Liver (tissue), 9 donors: ENCODE results near the gene APBB1. TPM values are rescaled to one million over a fixed set of nuclear protein-coding genes. Genes with fewer than 3 reads are reported as not detected.

Experiments used
- DNase-seq: peaks from one replicate; pipeline ENCODE4 v3.0.0-alpha.2; 2017; ENCODE audit warnings: low spot score
- H3K27ac ChIP-seq, 2 donors: one replicate each; pipeline ENCODE4 v1.7.0; 2013; ENCODE audit warnings: inconsistent platforms in 2 of 2, low read length in 2 of 2, control low read depth in 1 of 2, low read depth in 1 of 2, mild to moderate bottlenecking in 1 of 2
- H3K27me3 ChIP-seq, 4 donors: one replicate each; pipeline versions ENCODE4 v1.6.1 to v1.7.0; 2013; ENCODE audit warnings: low read length in 3 of 4, inconsistent platforms in 1 of 4, mild to moderate bottlenecking in 1 of 4, moderate library complexity in 1 of 4; ENCODE audit not compliant: control insufficient read depth in 4 of 4, insufficient read depth in 4 of 4
- H3K36me3 ChIP-seq, 4 donors: one replicate each; pipeline versions ENCODE4 v1.6.1 to v1.7.0; 2013; ENCODE audit warnings: low read length in 3 of 4, mild to moderate bottlenecking in 3 of 4, low read depth in 1 of 4, moderate library complexity in 1 of 4; ENCODE audit not compliant: control insufficient read depth in 4 of 4, insufficient read depth in 3 of 4
- H3K4me1 ChIP-seq, 4 donors: one replicate each; pipeline versions ENCODE4 v1.6.1 to v1.7.0; 2013; ENCODE audit warnings: low read length in 3 of 4, mild to moderate bottlenecking in 3 of 4, moderate library complexity in 1 of 4; ENCODE audit not compliant: control insufficient read depth in 4 of 4, insufficient read depth in 4 of 4
- H3K4me3 ChIP-seq, 3 donors: one replicate each; pipeline versions ENCODE4 v1.6.1 to v1.7.0; 2013; ENCODE audit warnings: low read length in 3 of 3, control low read depth in 1 of 3, low read depth in 1 of 3, mild to moderate bottlenecking in 1 of 3
- H3K9ac ChIP-seq, 2 donors: one replicate each; pipeline ENCODE4 v1.7.0; 2013; ENCODE audit warnings: low read length in 2 of 2, mild to moderate bottlenecking in 2 of 2, moderate library complexity in 2 of 2, control low read depth in 1 of 2, low read depth in 1 of 2
- H3K9me3 ChIP-seq, 4 donors: one replicate each; pipeline versions ENCODE4 v1.6.1 to v1.7.0; 2013; ENCODE audit warnings: low read length in 3 of 4; ENCODE audit not compliant: control insufficient read depth in 4 of 4
- ATF3 ChIP-seq: IDR thresholded peaks from 2 replicates; pipeline ENCODE4 v1.6.1; 2016; ENCODE audit warnings: antibody characterized with exemption
- CTCF ChIP-seq: fragments of 150-350 bp; IDR thresholded peaks from 2 replicates; pipeline ENCODE4 v1.5.1; 2017; ENCODE audit warnings: improper control_type of control experiment, low read depth, low read length; ENCODE audit not compliant: missing input control
- EGR1 ChIP-seq, 2 donors: IDR thresholded peaks; 2 replicates each; pipeline ENCODE4 v1.6.1; 2016 to 2018; ENCODE audit warnings: antibody characterized with exemption in 2 of 2, low read depth in 2 of 2
- FOXA1 ChIP-seq: IDR thresholded peaks from 2 replicates; pipeline ENCODE4 v1.6.1; 2016; ENCODE audit warnings: antibody characterized with exemption
- FOXA2 ChIP-seq: IDR thresholded peaks from 2 replicates; pipeline ENCODE4 v1.6.1; 2016; ENCODE audit warnings: antibody characterized with exemption
- HNF4A ChIP-seq, 2 donors: conservative IDR thresholded peaks; 2 replicates each; pipeline ENCODE4 v1.6.1; 2016; ENCODE audit warnings: antibody characterized with exemption in 2 of 2, mild to moderate bottlenecking in 2 of 2
- HNF4G ChIP-seq: IDR thresholded peaks from 2 replicates; pipeline ENCODE4 v1.6.1; 2016; ENCODE audit warnings: antibody characterized with exemption
- JUND ChIP-seq, 2 donors: IDR thresholded peaks; 2 replicates each; pipeline ENCODE4 v1.6.1; 2016; ENCODE audit warnings: antibody characterized with exemption in 2 of 2
- NR2F2 ChIP-seq: IDR thresholded peaks from 2 replicates; pipeline ENCODE4 v1.6.1; 2016; ENCODE audit warnings: antibody characterized with exemption
- RAD21 ChIP-seq, 2 donors: IDR thresholded peaks; 2 replicates each; pipeline ENCODE4 v1.6.1; 2016; ENCODE audit warnings: antibody characterized with exemption in 2 of 2, mild to moderate bottlenecking in 2 of 2
- RXRA ChIP-seq, 2 donors: IDR thresholded peaks; 2 replicates each; pipeline ENCODE4 v1.6.1; 2017 to 2018; ENCODE audit warnings: antibody characterized with exemption in 2 of 2, mild to moderate bottlenecking in 1 of 2
- SP1 ChIP-seq: IDR thresholded peaks from 2 replicates; pipeline ENCODE4 v1.6.1; 2018; ENCODE audit warnings: antibody characterized with exemption, mild to moderate bottlenecking
- TAF1 ChIP-seq: conservative IDR thresholded peaks from 2 replicates; pipeline ENCODE4 v1.6.1; 2016; ENCODE audit warnings: antibody characterized with exemption, mild to moderate bottlenecking
- YY1 ChIP-seq: IDR thresholded peaks from 2 replicates; pipeline ENCODE4 v1.6.1; 2016; ENCODE audit warnings: antibody characterized with exemption, mild to moderate bottlenecking
- WGBS: extraction: QIAGEN DNeasy Blood & Tissue Kit; methylation state at CpG from one replicate; pipeline ENCODE4 v1.1.7; 2013; 5-methylcytosine and 5-hydroxymethylcytosine counted together
- polyA plus RNA-seq, 2 donors: library from polyadenylated mRNA; stranded (reverse) in 1 of 2; unstranded in 1 of 2; fragments of 200-250 nt in 1 of 2; fragments of >200 nt in 1 of 2; fragmentation: Nextera tagmentation in 1 of 2; extraction: Ambion mirVana in 1 of 2; gene quantifications; one replicate each; pipeline versions ENCODE4 v1.2.1 to v1.2.3, GENCODE V29; 2013 to 2015
- total RNA-seq, 2 donors: library from RNA; depleted of rRNA; stranded (reverse); fragments of >200 nt; gene quantifications; one replicate each; pipeline ENCODE4 v1.2.3, GENCODE V29; 2014
- TF ChIP-seq, protein P1 (sequence below): IDR thresholded peaks from 2 replicates; pipeline ENCODE4 v1.6.1; 2016; ENCODE audit warnings: antibody characterized with exemption, mild to moderate bottlenecking
- TF ChIP-seq, protein P2 (sequence below): IDR thresholded peaks from 2 replicates; pipeline ENCODE4 v1.6.1; 2016; ENCODE audit warnings: antibody characterized with exemption
- TF ChIP-seq, protein P3 (sequence below): IDR thresholded peaks from 2 replicates; pipeline ENCODE4 v1.6.1; 2016; ENCODE audit warnings: antibody characterized with exemption
- donor health status: healthy.
- donor health status: healthy.
- donor health status: healthy.
- donor health status: healthy.
- donor health status: healthy.

Gene APBB1
- total and polyA plus RNA-seq, 4 donors: 2.5 to 8.6 (median 6.3) TPM

GRCh38 chr11:6427516-6427915, 8.6 kb upstream of the APBB1 start (continued):
- no peak for TF ChIP-seq FOXA1
- no peak for TF ChIP-seq TAF1
- TF ChIP-seq CTCF: no peak
- TF ChIP-seq RAD21 (IDR thresholded peaks at IDR 0.05): no peak
- no peak for TF ChIP-seq NR2F2
- TF ChIP-seq YY1: no peak
- no peak for TF ChIP-seq EGR1 (IDR thresholded peaks at IDR 0.05; ENCODE audit: low read depth in 2 of 2)
- no peak for TF ChIP-seq FOXA2
- TF ChIP-seq SP1: no peak

- peaks cover 0 to 12% (median 3%) of the 10 kb centered on the region in 4 donors for H3K4me1 ChIP-seq
- no peaks in the 10 kb centered on the region for H3K27me3 ChIP-seq
- no peaks in the 10 kb centered on the region for H3K36me3 ChIP-seq
- no peak for TF ChIP-seq TAF1
- TF ChIP-seq RAD21 (IDR thresholded peaks at IDR 0.05): no peak
- TF ChIP-seq YY1: no peak
- TF ChIP-seq ATF3: no peak
- no peak for TF ChIP-seq JUND (IDR thresholded peaks at IDR 0.05)
- no peak for TF ChIP-seq EGR1 (IDR thresholded peaks at IDR 0.05; ENCODE audit: low read depth in 2 of 2)
- TF ChIP-seq NR2F2: no peak
- no peak for TF ChIP-seq HNF4A (conservative IDR thresholded peaks at IDR 0.05)
- TF ChIP-seq FOXA1: no peak
- TF ChIP-seq, protein P1, sequence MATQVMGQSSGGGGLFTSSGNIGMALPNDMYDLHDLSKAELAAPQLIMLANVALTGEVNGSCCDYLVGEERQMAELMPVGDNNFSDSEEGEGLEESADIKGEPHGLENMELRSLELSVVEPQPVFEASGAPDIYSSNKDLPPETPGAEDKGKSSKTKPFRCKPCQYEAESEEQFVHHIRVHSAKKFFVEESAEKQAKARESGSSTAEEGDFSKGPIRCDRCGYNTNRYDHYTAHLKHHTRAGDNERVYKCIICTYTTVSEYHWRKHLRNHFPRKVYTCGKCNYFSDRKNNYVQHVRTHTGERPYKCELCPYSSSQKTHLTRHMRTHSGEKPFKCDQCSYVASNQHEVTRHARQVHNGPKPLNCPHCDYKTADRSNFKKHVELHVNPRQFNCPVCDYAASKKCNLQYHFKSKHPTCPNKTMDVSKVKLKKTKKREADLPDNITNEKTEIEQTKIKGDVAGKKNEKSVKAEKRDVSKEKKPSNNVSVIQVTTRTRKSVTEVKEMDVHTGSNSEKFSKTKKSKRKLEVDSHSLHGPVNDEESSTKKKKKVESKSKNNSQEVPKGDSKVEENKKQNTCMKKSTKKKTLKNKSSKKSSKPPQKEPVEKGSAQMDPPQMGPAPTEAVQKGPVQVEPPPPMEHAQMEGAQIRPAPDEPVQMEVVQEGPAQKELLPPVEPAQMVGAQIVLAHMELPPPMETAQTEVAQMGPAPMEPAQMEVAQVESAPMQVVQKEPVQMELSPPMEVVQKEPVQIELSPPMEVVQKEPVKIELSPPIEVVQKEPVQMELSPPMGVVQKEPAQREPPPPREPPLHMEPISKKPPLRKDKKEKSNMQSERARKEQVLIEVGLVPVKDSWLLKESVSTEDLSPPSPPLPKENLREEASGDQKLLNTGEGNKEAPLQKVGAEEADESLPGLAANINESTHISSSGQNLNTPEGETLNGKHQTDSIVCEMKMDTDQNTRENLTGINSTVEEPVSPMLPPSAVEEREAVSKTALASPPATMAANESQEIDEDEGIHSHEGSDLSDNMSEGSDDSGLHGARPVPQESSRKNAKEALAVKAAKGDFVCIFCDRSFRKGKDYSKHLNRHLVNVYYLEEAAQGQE: no peak
- TF ChIP-seq HNF4G: no peak
- TF ChIP-seq RXRA (IDR thresholded peaks at IDR 0.05): no peak
- TF ChIP-seq, protein P2, sequence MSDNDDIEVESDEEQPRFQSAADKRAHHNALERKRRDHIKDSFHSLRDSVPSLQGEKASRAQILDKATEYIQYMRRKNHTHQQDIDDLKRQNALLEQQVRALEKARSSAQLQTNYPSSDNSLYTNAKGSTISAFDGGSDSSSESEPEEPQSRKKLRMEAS: no peak
- TF ChIP-seq SP1: no peak
- TF ChIP-seq, protein P3, sequence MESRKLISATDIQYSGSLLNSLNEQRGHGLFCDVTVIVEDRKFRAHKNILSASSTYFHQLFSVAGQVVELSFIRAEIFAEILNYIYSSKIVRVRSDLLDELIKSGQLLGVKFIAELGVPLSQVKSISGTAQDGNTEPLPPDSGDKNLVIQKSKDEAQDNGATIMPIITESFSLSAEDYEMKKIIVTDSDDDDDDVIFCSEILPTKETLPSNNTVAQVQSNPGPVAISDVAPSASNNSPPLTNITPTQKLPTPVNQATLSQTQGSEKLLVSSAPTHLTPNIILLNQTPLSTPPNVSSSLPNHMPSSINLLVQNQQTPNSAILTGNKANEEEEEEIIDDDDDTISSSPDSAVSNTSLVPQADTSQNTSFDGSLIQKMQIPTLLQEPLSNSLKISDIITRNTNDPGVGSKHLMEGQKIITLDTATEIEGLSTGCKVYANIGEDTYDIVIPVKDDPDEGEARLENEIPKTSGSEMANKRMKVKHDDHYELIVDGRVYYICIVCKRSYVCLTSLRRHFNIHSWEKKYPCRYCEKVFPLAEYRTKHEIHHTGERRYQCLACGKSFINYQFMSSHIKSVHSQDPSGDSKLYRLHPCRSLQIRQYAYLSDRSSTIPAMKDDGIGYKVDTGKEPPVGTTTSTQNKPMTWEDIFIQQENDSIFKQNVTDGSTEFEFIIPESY: no peak
- no peak overlapping the region for H3K9ac ChIP-seq
- H3K27ac ChIP-seq: no peak overlapping the region
- no peak overlapping the region for H3K4me3 ChIP-seq
- WGBS: 96% methylated on average over 3 of the region's 3 CpGs
- DNase-seq: no peak
- no peaks in the 10 kb centered on the region for H3K9me3 ChIP-seq
Measured at GRCh38 chr11:6420677-6421076, 1.8 kb upstream of the APBB1 start.
